DMS 273 (cell line): ENCODE measurements around the gene SAV1.
"Not testable (repeated sequence)": the region's sequence is repeated elsewhere in the genome, so short reads cannot be mapped to it uniquely, and the experiment has no call there.

Experiments used
- DNase-seq: peaks from one replicate; lab custom pipeline; 2025; ENCODE audit not compliant: unreplicated experiment; lab: John Stamatoyannopoulos, UW

The SAV1 gene

GRCh38 chr14:50666772-50667683, 1.1 kb downstream of the SAV1 start:
- peak; percentile 74 for DNase-seq

GRCh38 chr14:50665300-50665699, 2.8 kb downstream of the SAV1 start:
- not testable (repeated sequence) for DNase-seq

GRCh38 chr14:50664579-50664978, 3.5 kb downstream of the SAV1 start:
- DNase-seq: not testable (repeated sequence)

DNA sequence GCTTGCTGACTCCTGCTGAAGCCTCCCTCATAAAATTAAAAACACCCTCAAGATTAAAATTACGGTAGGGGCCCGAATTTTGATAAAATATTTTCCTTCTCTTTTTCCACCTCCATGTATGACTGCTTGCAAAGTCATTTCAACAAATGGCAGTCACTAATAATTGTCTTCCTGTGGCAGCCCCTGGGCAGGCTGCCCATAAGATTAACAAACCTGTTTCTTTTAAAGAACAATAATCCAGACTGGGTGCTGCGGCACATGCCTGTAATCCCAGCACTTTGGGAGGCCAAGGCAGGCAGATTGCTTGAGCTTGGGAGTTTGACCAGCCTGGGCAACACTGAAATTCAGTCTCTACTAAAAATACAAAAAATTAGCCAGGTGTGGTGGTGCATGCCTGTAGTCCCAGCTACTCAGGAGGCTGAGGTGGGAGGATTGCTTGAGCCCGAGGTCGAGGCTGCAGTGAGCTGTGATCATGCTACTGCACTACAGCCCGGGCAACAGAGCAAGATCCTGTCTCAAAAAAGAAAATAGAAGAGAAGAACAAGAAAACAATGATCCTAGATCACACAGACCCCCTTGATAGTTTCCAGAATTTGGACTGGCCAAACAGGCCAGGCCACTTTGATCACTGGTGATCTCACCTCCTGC, 8.7 kb downstream of the SAV1 start:
- peak; percentile 6 for DNase-seq

- no peak for DNase-seq
Observed at GRCh38 chr14:50658203-50658602, 9.9 kb downstream of the SAV1 start.

GRCh38 chr14:50657753-50658152, 10.4 kb downstream of the SAV1 start:
- no peak for DNase-seq

DNA sequence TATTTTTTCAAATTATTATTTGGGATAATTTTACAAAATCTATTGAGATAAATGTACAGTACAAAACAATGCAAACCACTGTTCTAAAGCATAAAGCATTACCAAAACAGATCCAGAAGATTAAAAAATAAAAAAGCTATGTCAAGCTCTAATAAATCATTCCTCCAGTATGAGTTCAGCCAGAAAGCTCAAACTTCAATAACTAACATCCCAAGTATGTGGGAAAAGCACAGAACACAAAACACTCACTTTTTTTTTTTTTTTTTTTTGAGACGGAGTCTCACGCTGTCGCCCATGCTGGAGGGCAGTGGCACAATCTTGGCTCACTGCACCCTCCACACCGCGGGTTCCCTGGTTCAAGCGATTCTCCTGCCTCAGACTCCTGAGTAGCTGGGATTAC, 11.3 kb downstream of the SAV1 start:
- no peak for DNase-seq

DNA sequence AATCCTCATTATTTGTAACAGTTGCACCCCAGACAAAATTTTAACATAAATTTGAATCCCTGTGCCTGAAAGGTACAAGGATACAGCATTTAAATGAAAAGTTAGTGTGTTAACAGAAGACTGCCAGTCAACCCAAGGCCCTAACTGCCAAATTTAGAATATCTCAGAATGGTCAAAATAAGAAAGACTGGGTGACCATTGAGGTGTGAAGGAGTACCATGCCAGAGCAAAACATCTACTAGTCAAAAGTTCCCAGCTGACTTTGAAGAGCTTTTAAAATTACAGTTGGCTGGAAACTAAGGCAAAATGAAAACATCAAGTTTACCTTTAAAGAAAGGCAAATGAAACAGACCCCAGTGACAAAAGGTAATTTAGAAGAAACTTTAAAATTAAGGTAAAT, 18.4 kb downstream of the SAV1 start:
- DNase-seq: no peak

DNA sequence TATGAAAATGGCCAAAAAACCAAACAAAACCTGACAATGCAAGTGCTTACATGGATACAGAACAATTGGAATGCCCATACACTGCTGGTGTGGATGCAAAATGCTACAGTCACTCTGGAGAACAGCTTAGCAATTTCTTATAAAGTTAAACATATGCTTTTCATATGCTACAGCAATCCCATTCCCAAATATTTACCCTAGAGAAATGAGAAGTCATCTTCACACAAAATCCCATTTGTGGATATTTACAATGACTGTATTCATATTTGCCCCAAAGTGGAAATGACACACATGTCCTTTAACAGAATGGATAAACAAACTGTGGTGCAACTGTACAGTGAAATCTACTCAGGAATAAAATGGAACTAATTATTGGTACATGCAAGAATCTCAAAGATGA, 20.4 kb downstream of the SAV1 start:
- no peak for DNase-seq

- no peak for DNase-seq
Observed at GRCh38 chr14:50647282-50647681, 20.8 kb downstream of the SAV1 start.

GRCh38 chr14:50635141-50635540, 33.0 kb downstream of the SAV1 start:
- DNase-seq: no peak

DNA sequence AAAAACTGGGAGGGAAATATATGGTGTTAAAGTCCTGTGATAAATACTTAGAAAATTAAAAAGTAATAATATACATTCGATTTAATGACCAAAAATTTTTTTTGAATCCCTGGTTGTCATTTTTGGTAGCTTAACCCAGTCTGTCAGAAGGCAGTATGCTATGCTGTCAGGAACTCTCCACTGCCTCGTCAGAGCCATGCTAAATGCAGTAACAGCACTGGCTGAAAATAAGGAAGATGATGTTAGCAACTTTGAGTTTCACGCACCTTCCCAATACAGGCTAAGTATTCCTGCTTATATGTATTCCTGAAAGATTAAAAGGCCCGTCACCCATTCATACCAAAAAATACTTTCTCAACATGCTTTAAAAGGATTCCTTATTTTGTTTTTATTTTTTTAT, 34.2 kb downstream of the SAV1 start:
- DNase-seq: no peak

- DNase-seq: no peak
Observed at GRCh38 chr14:50631408-50631821, 36.7 kb downstream of the SAV1 start.

DNA sequence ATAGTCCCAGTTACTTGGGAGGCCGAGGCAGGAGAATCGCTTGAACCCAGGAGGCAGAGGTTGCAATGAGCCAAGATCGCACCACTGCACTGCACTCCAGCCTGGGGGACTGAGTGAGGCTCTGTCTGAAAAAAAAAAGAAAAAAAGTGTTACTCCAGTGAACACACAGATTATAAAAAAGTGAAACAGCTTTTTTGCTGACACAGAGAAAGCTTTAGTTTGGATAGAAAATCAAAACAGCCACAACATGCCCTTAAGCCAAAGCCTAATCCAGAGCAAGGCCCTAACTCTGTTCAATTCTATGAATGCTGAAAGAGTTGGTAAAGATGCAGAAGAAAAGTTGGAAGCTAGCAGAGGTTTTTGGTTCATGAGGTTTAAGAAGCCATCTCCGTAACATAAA, 43.2 kb downstream of the SAV1 start:
- not testable (repeated sequence) for DNase-seq

GRCh38 chr14:50624447-50624846, 43.7 kb downstream of the SAV1 start:
- no peak for DNase-seq

DNA sequence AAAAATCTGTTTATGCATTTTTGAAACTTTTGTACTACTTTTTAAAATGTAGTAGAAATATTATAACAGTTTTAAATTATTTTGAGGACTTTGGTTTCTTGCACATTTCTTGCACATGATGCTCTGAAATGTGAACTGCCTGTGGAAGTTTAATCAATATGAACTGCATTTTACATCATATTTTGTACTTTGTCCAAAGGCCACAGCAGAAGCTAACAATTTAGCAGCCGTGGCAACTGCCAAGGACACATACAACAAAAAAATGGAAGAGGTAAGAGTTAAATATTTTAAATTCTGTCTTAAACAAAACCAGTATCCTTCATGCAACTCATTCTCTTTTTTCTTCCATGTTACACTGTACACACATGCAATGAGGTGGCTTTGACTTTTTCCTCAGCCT, 45.1 kb downstream of the SAV1 start:
- no peak for DNase-seq

GRCh38 chr14:50620341-50620740, 47.8 kb downstream of the SAV1 start:
- no peak for DNase-seq

- peak; percentile 46 for DNase-seq
Observed at GRCh38 chr14:50619569-50620141, 48.5 kb downstream of the SAV1 start.

- no peak for DNase-seq
Observed at GRCh38 chr14:50616275-50616674, 51.8 kb downstream of the SAV1 start.

DNA sequence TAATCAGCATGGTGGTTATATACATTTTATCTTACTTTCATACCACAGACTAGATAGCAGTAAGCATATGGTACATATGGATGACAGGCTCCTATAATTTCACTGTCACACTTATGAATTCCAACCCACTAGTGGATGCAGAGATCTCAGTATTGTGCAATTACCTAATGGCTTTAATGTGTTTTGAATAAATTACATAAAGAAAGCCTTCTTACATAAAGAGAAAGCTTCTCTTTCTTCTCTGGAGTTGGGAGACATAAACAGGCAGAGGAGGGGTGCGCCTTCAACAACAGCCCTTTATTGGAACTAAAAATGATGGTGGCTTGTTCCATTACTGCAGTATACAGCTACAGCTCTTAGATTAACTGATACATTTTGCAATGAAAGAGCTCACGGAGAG, 52.6 kb downstream of the SAV1 start:
- no peak for DNase-seq

- DNase-seq: no peak
Observed at GRCh38 chr14:50615056-50615455, 53.0 kb downstream of the SAV1 start.

GRCh38 chr14:50612806-50613205, 55.3 kb downstream of the SAV1 start:
- DNase-seq: peak; percentile 21
